HFF-Myc (cell line): ENCODE measurements around the gene UIMC1.
A peak's percentile ranks its signal among the peaks of the same experiment; 100 is the strongest.

Source experiments
- DNase-seq: peaks from one replicate; pipeline ENCODE4 v3.0.0-alpha.2; 2011; ENCODE audit warnings: low read depth; ENCODE audit errors: extremely low read depth
- H3K4me3 ChIP-seq: replicated peaks from 2 replicates; pipeline ENCODE4 v1.5.1; 2011; ENCODE audit warnings: low read depth, mild to moderate bottlenecking, control low read depth, low read length
- TF ChIP-seq, protein P1 (sequence below): IDR thresholded peaks from 2 replicates; pipeline ENCODE4 v1.5.1; 2012; ENCODE audit warnings: mild to moderate bottlenecking, low read depth, low read length, control low read depth; ENCODE audit errors: missing control alignments

The UIMC1 gene

GRCh38 chr5:176870110-176870591, 136.4 kb downstream of the UIMC1 start:
- H3K4me3 ChIP-seq, result no peak overlapping the region
- DNase-seq, result no peak
- TF ChIP-seq, protein P1, sequence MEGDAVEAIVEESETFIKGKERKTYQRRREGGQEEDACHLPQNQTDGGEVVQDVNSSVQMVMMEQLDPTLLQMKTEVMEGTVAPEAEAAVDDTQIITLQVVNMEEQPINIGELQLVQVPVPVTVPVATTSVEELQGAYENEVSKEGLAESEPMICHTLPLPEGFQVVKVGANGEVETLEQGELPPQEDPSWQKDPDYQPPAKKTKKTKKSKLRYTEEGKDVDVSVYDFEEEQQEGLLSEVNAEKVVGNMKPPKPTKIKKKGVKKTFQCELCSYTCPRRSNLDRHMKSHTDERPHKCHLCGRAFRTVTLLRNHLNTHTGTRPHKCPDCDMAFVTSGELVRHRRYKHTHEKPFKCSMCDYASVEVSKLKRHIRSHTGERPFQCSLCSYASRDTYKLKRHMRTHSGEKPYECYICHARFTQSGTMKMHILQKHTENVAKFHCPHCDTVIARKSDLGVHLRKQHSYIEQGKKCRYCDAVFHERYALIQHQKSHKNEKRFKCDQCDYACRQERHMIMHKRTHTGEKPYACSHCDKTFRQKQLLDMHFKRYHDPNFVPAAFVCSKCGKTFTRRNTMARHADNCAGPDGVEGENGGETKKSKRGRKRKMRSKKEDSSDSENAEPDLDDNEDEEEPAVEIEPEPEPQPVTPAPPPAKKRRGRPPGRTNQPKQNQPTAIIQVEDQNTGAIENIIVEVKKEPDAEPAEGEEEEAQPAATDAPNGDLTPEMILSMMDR, result peak; percentile 48

DNA sequence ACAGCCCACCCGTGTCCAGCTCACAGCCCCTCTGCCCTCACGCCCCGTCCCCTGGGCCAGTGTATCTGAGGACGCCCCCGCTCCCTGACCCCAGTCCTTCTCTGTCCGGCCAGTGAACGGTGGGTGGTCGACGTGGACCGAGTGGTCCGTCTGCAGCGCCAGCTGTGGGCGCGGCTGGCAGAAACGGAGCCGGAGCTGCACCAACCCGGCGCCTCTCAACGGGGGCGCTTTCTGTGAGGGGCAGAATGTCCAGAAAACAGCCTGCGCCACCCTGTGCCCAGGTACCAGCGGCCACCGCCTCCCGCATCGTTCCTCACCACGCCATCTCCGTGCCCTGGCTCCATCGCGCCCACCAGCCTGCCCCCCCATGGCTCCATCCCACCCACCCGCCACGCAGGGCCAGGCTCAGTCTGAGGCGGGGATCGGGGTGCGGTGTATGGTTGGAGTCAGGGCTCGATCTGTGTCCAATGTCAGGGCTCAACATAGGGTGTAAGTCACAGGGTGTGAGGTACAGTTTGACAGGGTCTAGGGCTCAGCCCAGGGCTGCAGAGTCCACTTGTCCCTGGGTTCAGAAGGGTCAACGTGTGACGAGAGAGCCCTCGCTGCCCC, 137.0 kb downstream of the UIMC1 start:
- TF ChIP-seq, protein P1, result no peak
- DNase-seq, result no peak

GRCh38 chr5:176868731-176869130, 137.8 kb downstream of the UIMC1 start:
- DNase-seq, result no peak

More for the DNA sequence above, 137.0 kb downstream of the UIMC1 start:
- H3K4me3 ChIP-seq, result no peak overlapping the region

DNA sequence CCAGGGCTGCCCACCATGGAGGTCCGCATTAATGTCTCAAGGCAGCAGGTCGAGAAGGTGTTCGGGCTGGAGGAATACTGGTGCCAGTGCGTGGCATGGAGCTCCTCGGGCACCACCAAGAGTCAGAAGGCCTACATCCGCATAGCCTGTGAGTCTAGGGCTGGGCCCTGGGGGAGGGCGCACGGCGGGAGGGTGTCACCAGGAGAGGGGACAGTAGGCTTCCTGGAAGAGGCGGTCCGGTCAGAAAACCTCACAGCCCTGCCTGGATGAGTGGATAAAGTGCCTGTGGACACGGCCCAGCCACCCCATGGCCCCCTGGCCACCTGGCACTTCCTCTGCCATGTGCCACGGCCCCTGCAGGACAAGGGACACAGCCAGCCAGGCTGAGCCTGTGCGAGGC, 138.5 kb downstream of the UIMC1 start:
- DNase-seq, result no peak
- TF ChIP-seq, protein P1, result no peak

More at GRCh38 chr5:176868731-176869130, 137.8 kb downstream of the UIMC1 start:
- no peak overlapping the region for H3K4me3 ChIP-seq
- TF ChIP-seq, protein P1, result no peak

GRCh38 chr5:176866707-176867310, 139.8 kb downstream of the UIMC1 start:
- DNase-seq, result no peak
- TF ChIP-seq, protein P1, result no peak
- H3K4me3 ChIP-seq, result no peak overlapping the region

More for the DNA sequence above, 138.5 kb downstream of the UIMC1 start:
- H3K4me3 ChIP-seq, result no peak overlapping the region

DNA sequence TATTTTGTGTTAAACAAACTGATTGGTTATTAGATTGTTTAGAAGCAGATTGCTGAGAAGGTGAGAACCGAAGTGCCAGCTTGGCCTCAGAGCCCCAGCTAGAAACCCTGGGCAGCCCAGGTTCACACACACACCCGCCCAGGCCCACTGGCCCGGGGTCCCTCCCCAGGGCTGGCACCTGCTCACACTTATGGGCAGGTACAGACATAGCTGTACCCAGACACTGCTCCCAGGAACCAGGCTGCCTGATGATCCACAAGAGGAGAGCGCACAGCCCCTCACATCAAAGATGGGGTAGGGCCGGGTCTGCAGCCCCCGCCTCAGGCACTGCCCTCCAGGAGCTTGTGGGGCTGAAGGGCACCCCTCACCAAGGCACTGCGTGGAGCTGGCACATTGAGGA, 140.6 kb downstream of the UIMC1 start:
- TF ChIP-seq, protein P1, result no peak
- no peak overlapping the region for H3K4me3 ChIP-seq
- no peak for DNase-seq

GRCh38 chr5:176864755-176865154, 141.8 kb downstream of the UIMC1 start:
- no peak overlapping the region for H3K4me3 ChIP-seq
- DNase-seq, result no peak
- TF ChIP-seq, protein P1, result no peak
